CD4-positive, alpha-beta T cell treated with Interleukin-12 subunit alpha and Interleukin-12 subunit beta, for 1 hour (primary cell): ENCODE results near the gene AGBL5.
"Not testable (repeated sequence)": the region's sequence is repeated elsewhere in the genome, so short reads cannot be mapped to it uniquely, and the experiment has no call there.

ENCODE experiments used
- DNase-seq: peaks from one replicate; pipeline ENCODE4 v3.0.0-alpha.2; 2020

Gene AGBL5

DNA sequence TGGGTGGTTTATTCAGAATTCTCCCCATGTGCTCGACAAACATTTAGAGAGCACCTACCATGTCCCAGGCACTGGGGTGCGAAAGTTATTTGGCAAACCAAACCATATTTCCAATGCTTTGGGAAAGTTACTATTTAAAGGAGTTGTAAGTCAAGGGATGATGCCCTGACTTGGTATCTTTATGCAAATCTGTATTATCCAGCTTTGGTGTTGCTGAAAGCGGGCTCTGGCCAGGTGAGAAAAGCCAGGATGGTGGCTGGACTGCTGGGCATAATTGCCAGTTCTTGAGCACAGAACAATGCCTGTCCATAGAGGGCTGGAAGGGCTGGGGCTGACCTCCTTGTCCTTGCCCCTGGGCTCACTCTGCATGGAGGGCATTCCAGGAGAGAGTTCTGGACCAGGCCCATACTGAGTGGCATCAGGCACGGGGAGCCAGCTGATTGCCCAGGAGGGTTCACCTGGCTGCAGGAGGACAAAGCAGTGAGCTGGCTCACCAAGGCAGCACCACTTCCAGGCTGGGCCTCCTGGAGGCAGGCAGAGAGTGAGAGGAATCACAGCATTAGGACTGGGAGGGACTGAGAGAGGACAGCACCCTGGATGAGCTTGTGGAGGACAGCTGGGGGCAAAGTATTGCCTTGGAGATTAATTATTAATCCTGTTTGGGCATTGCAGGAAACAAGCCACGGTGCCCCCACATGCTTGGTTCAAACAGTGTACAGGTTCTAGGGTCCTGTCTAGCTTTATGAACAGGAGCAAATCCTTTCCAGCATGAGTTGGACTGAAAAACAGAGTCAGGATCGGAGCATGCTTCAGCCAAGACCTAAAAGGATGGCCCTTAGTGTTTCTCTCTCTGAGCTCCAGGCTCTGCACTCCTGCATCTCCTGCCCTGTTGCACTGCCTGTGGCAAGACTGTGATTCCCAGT lies 42.2 kb downstream of the AGBL5 start:
- DNase-seq, result no peak

GRCh38 chr2:27094353-27094984 lies 43.0 kb downstream of the AGBL5 start:
- no peak for DNase-seq

DNA sequence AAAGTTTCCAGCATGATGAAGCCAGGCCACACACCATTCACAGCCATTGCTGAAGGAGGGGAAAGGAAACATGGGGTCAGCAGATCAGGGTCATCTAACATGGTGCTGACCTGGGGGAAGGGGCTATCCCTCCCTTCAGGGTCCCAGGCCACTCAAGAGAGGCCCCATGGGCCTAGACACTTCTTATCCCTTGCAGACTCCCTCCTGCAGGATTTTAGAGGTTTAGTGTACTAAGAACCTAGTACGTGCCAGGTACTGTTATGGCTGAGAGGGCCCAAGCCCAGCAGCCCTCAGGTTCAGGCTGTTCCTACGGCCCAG lies 43.9 kb downstream of the AGBL5 start:
- no peak for DNase-seq

- peak; percentile 59 for DNase-seq
Measured at GRCh38 chr2:27095745-27096651, 44.5 kb downstream of the AGBL5 start.

- no peak for DNase-seq
Measured at GRCh38 chr2:27096748-27097297, 45.4 kb downstream of the AGBL5 start.

DNA sequence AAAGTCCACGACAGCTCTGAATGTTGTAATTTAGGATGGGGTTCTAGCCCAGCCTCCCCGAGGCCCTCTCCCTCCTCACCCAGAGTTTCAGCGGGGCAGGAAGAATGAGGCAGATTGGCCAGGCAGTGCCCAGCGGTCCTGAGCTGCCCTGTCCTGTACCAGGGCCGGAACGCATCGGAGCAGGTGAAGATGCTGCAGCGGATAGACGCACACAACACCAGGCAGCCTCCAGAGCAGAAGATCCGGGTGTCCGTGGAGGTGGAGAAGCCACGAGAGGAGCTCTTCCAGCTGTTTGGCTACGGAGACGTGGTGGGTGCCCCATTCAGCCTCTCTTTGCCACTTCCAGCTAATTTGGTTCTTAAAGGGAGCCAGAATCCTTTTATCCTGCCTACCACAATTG lies 45.9 kb downstream of the AGBL5 start:
- DNase-seq, result no peak

DNA sequence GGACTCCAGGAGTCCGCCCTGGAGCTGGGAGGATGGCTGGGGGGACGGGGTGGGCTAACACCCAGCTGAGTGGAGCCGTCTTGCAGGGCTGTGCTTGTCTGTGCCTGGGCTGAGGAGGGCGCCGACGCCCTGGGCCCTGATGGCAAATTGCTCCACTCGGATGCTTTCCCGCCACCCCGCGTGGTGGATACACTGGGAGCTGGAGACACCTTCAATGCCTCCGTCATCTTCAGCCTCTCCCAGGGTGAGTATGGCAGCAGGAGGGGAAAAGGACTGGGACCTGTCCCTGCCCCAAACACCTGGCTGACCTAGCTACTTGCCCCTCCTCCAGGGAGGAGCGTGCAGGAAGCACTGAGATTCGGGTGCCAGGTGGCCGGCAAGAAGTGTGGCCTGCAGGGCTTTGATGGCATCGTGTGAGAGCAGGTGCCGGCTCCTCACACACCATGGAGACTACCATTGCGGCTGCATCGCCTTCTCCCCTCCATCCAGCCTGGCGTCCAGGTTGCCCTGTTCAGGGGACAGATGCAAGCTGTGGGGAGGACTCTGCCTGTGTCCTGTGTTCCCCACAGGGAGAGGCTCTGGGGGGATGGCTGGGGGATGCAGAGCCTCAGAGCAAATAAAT lies 48.0 kb downstream of the AGBL5 start:
- DNase-seq, result no peak

DNA sequence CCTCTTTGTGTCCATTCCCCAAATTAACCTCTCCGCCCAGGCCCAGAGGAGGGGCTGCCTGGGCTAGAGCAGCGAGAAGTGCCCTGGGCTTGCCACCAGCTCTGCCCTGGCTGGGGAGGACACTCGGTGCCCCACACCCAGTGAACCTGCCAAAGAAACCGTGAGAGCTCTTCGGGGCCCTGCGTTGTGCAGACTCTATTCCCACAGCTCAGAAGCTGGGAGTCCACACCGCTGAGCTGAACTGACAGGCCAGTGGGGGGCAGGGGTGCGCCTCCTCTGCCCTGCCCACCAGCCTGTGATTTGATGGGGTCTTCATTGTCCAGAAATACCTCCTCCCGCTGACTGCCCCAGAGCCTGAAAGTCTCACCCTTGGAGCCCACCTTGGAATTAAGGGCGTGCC lies 48.6 kb downstream of the AGBL5 start:
- DNase-seq, result no peak

DNA sequence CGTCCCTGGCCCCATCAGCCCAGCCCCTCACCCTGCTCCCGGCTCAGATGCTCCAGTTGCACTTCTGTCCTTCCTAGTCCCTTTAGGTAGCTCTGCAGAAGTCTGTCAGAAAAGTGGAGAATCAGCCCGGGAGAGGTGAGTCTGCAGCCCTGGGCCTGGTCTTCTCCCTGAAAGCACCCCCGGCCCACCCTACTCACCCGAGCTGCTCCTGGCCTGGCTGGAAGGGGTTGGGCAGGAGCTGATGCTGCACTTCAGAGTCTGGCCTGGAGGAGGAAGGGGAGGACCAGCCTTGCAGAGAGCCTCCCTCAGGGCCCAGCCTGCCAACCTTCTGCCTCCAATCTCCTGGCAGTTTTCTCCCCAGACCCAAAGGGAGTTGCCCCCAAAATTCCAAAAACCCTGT lies 50.9 kb downstream of the AGBL5 start:
- no peak for DNase-seq

GRCh38 chr2:27105981-27106380 lies 54.5 kb downstream of the AGBL5 start:
- no peak for DNase-seq

- no peak for DNase-seq
Measured at GRCh38 chr2:27108221-27108620, 56.8 kb downstream of the AGBL5 start.

GRCh38 chr2:27109083-27109482 lies 57.6 kb downstream of the AGBL5 start:
- DNase-seq, result no peak

GRCh38 chr2:27110603-27111352 lies 59.3 kb downstream of the AGBL5 start:
- DNase-seq, result not testable (repeated sequence)

DNA sequence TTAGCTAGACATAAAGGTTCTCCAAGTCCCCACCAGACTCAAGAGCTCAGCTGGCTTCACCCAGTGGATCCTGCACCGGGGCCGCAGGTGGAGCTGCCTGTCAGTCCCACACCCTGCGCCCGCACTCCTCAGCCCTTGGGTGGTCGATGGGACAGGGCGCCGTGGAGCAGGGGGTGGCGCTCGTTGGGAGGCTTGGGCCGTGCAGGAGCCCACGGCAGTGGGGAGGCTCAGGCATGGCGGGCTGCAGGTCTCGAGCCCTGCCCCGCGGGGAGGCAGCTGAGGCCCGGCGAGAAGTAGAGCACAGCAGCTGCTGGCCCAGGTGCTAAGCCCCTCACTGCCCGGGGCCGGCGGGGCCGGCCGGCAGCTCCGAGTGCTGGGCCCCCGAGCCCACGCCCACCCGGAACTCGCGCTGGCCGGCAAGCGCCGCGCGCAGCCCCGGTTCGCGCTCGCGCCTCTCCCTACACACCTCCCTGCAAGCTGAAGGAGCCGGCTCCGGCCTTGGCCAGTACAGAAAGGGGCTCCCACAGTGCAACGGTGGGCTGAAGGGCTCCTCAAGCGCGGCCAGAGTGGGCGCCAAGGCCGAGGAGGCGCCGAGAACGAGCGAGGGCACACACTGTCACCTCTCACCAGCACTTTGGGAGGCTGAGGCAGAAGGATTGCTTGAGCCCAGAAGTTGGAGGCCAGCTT lies 60.1 kb downstream of the AGBL5 start:
- not testable (repeated sequence) for DNase-seq

DNA sequence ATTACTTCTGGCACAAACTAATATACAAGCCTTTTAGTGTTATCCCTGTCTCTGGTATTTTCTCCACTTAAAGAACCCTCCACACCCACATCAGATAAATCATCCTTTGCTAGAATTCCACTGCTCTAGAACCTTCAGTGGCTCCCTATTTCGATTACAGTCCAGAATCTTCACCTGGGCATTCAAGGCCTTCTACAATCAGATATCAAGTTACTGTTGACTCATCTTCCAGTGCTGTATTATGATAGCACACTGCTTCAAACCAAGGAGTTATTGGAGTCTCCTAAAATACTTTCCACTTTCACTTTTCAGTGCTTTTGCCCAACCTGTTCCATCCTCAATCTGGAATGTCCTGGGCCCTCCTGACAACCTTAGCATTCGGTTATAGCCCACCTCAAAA lies 64.1 kb downstream of the AGBL5 start:
- no peak for DNase-seq

GRCh38 chr2:27117995-27118524 lies 66.6 kb downstream of the AGBL5 start:
- no peak for DNase-seq

- DNase-seq, result peak; percentile 12
Measured at GRCh38 chr2:27118525-27119329, 67.3 kb downstream of the AGBL5 start, which contains the start of gene CGREF1. Gene CGREF1 (minus strand): TSS chr2:27119128. CDS start chr2:27104366, 14,762 bp downstream.

- not testable (repeated sequence) for DNase-seq
Measured at GRCh38 chr2:27119330-27119670, 67.8 kb downstream of the AGBL5 start.
